BJ (cell line): Measurements from ENCODE around the gene HIVEP3. TPM values are rescaled to one million over a fixed set of nuclear protein-coding genes. Genes with fewer than 3 reads are reported as not detected.

ENCODE experiments used
- CTCF ChIA-PET: fragments of 350-600 bp; formaldehyde crosslinking; extraction: SDS; loops from one replicate; lab custom pipeline; 2021; ENCODE audit warnings: antibody characterized with exemption, inconsistent platforms; lab: Yijun Ruan, JAX
- POLR2A ChIA-PET: fragments of 300-600 bp; sonication (Branson Sonifier 250); formaldehyde crosslinking; extraction: SDS; loops from one replicate; lab custom pipeline; 2021; ENCODE audit warnings: antibody characterized with exemption; lab: Charles Lee
- DNase-seq: peaks from one replicate; pipeline ENCODE4 v3.0.0-alpha.2; 2011; ENCODE audit warnings: low read depth
- H3K27me3 ChIP-seq: 2 replicates; pipeline ENCODE4 v1.6.0; 2011; ENCODE audit warnings: low read length; ENCODE audit not compliant: control insufficient read depth, insufficient read depth
- H3K36me3 ChIP-seq: 2 replicates; pipeline ENCODE4 v1.5.1; 2011; ENCODE audit warnings: low read length; ENCODE audit not compliant: control insufficient read depth, insufficient read depth
- H3K4me3 ChIP-seq: 2 replicates; pipeline ENCODE4 v1.5.1; 2011; ENCODE audit warnings: low read depth, mild to moderate bottlenecking, control low read depth, low read length
- CTCF ChIP-seq: IDR thresholded peaks from 2 replicates; pipeline ENCODE4 v1.5.1; 2011; ENCODE audit warnings: low read depth, mild to moderate bottlenecking, control low read depth, inconsistent platforms, low read length, moderate library complexity; ENCODE audit not compliant: insufficient read depth
- polyA plus RNA-seq: library from polyadenylated mRNA; depleted of rRNA; stranded (reverse); fragments of >200 nt; gene quantifications from 2 replicates; pipeline ENCODE4 v1.2.3, GENCODE V29; 2011

The HIVEP3 gene
- polyA plus RNA-seq, 1 experiment: 4.0 TPM

- H3K27me3 ChIP-seq: no peaks in the 10 kb centered on the region
- POLR2A ChIA-PET: interaction anchor here (0.7 kb wide), 1 partner anchor 25 kb away, joined by 3 read pairs; no protein-coding TSS in a partner anchor
- H3K36me3 ChIP-seq: no peaks in the 10 kb centered on the region
- CTCF ChIA-PET: interaction anchor here (1.7 kb wide), 1 partner anchor 31 kb away, joined by 3 read pairs; no protein-coding TSS in a partner anchor
- TF ChIP-seq CTCF: no peak
- H3K4me3 ChIP-seq: no peak overlapping the region
- DNase-seq: no peak
Measured at GRCh38 chr1:41902159-41902577, 16.6 kb downstream of the HIVEP3 start.

- no peak for TF ChIP-seq CTCF
- POLR2A ChIA-PET: no interaction called here
- no peak for DNase-seq
- no peaks in the 10 kb centered on the region for H3K27me3 ChIP-seq
- no peaks in the 10 kb centered on the region for H3K36me3 ChIP-seq
- CTCF ChIA-PET: no interaction called here
- no peak overlapping the region for H3K4me3 ChIP-seq
Measured at GRCh38 chr1:41901551-41901950, 17.2 kb downstream of the HIVEP3 start.

- no peaks in the 10 kb centered on the region for H3K27me3 ChIP-seq
- POLR2A ChIA-PET: interaction anchor here (0.7 kb wide), 1 partner anchor 874 kb away, joined by 3 read pairs; no protein-coding TSS in a partner anchor
- TF ChIP-seq CTCF: no peak
- CTCF ChIA-PET: no interaction called here
- no peaks in the 10 kb centered on the region for H3K36me3 ChIP-seq
- H3K4me3 ChIP-seq: no peak overlapping the region
- no peak for DNase-seq
Measured at GRCh38 chr1:41900603-41901444, 17.9 kb downstream of the HIVEP3 start.

GRCh38 chr1:41898191-41898713 is 20.5 kb downstream of the HIVEP3 start:
- TF ChIP-seq CTCF: no peak
- Histone ChIP-seq H3K27me3 (no peaks in the 10 kb centered on the region), H3K4me3 (no peak overlapping the region), H3K36me3 (no peaks in the 10 kb centered on the region)
- POLR2A ChIA-PET: no interaction called here
- no peak for DNase-seq
- CTCF ChIA-PET: no interaction called here

GRCh38 chr1:41895552-41895951 is 23.2 kb downstream of the HIVEP3 start:
- H3K27me3 ChIP-seq: no peaks in the 10 kb centered on the region
- no peak overlapping the region for H3K4me3 ChIP-seq
- POLR2A ChIA-PET: no interaction called here
- no peak for TF ChIP-seq CTCF
- CTCF ChIA-PET: no interaction called here
- no peaks in the 10 kb centered on the region for H3K36me3 ChIP-seq
- no peak for DNase-seq
